BJ (cell line): ENCODE measurements around the gene CCDC57. TPM values are rescaled to one million over a fixed set of nuclear protein-coding genes. Genes with fewer than 3 reads are reported as not detected.

Experiments used
- CTCF ChIA-PET: fragments of 350-600 bp; formaldehyde crosslinking; extraction: SDS; loops from one replicate; lab custom pipeline; 2021; ENCODE audit warnings: antibody characterized with exemption, inconsistent platforms; lab: Yijun Ruan, JAX
- POLR2A ChIA-PET: fragments of 300-600 bp; sonication (Branson Sonifier 250); formaldehyde crosslinking; extraction: SDS; loops from one replicate; lab custom pipeline; 2021; ENCODE audit warnings: antibody characterized with exemption; lab: Charles Lee
- DNase-seq: peaks from one replicate; pipeline ENCODE4 v3.0.0-alpha.2; 2011; ENCODE audit warnings: low read depth
- H3K27me3 ChIP-seq: 2 replicates; pipeline ENCODE4 v1.6.0; 2011; ENCODE audit warnings: low read length; ENCODE audit not compliant: control insufficient read depth, insufficient read depth
- H3K36me3 ChIP-seq: 2 replicates; pipeline ENCODE4 v1.5.1; 2011; ENCODE audit warnings: low read length; ENCODE audit not compliant: control insufficient read depth, insufficient read depth
- H3K4me3 ChIP-seq: 2 replicates; pipeline ENCODE4 v1.5.1; 2011; ENCODE audit warnings: low read depth, mild to moderate bottlenecking, control low read depth, low read length
- CTCF ChIP-seq: IDR thresholded peaks from 2 replicates; pipeline ENCODE4 v1.5.1; 2011; ENCODE audit warnings: low read depth, mild to moderate bottlenecking, control low read depth, inconsistent platforms, low read length, moderate library complexity; ENCODE audit not compliant: insufficient read depth
- polyA plus RNA-seq: library from polyadenylated mRNA; depleted of rRNA; stranded (reverse); fragments of >200 nt; gene quantifications from 2 replicates; pipeline ENCODE4 v1.2.3, GENCODE V29; 2011

CCDC57 gene
- polyA plus RNA-seq, 1 experiment: 15.4 TPM

- H3K4me3 ChIP-seq: no peak overlapping the region
- TF ChIP-seq CTCF: no peak
- ChIA-PET CTCF (interaction anchor here (0.7 to 8.5 kb wide), 14 partner anchors 9 to 135 kb away, joined by 3 to 101 read pairs (median 3); partner anchors contain the start of genes CENPX, FASN, LRRC45 and RAC3), POLR2A (no interaction called here)
- DNase-seq: no peak
- H3K36me3 ChIP-seq: peaks cover 13% of the 10 kb centered on the region
- H3K27me3 ChIP-seq: no peaks in the 10 kb centered on the region
Measured at GRCh38 chr17:82154881-82155331, 57.7 kb downstream of the CCDC57 start.

- DNase-seq: no peak
- TF ChIP-seq CTCF: peak; percentile 93
- Histone ChIP-seq H3K36me3 (peaks cover 12% of the 10 kb centered on the region), H3K27me3 (no peaks in the 10 kb centered on the region), H3K4me3 (no peak overlapping the region)
- ChIA-PET POLR2A (no interaction called here), CTCF (interaction anchor here (0.6 to 8.5 kb wide), 16 partner anchors 8 to 199 kb away, joined by 3 to 101 read pairs (median 3); partner anchors contain the start of genes CENPX, DCXR, LRRC45 and RAC3)
Measured at GRCh38 chr17:82153745-82154375, 58.8 kb downstream of the CCDC57 start.

DNA sequence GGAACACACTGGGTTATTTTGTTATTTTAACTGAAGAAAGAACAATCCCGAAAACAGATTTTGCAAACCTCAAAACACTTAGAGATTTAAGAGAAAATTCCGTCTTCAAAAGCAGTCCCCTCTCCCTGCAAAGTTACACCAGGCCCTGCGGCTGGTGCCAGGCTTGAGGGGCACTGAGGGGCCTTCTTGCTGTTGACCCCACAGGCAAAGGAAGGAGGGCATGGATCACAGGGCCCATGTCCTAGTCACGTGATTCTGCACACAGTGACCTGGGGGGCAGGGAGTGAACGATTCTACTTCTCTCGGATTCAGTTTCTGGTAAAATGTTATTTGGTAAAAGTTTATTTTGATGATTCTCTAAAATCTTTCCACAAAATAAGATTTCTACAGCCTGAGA lies 59.3 kb downstream of the CCDC57 start:
- CTCF ChIA-PET: interaction anchor here (0.6 to 8.5 kb wide), 7 partner anchors 10 to 194 kb away, joined by 3 to 101 read pairs (median 3); partner anchors contain the start of genes CENPX, LRRC45 and RAC3

DNA sequence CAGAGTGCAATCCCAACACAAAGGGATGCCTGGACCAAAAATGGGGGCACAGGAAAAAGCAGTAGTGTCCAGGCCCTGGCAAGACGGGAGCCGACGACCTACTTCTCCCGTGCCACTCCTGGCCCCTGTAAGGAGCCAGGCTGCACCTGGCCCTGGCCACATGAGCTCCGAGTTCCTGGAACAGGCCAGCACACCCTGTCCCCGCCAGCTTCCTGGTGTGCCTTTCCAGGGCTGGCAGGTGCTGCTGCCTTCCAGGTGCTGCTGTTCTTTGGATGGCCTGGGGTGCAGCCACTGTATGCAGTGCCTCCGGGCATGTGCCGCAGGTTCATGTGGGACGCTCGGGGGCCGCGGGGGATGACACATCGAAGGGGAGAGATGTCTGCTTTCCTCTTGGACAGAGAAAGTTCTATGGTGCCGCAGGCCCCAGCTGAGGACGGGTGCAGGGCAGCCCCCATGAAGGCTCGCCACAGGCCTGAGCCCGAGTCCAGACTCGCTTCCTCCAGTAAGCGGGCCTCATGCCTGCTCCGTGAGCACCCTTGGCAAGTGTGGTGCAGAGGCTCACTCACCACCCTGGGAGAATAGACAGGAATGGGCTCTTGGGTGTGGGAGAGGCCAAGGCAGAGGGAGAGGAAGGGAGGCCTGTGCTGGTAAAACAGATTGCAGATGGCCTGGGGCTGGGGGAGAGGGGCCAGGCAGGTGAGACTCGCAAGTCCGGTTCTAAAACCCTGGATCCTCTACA lies 59.9 kb downstream of the CCDC57 start:
- H3K27me3 ChIP-seq: no peaks in the 10 kb centered on the region
- POLR2A ChIA-PET: interaction anchor here (0.5 kb wide), 1 partner anchor 118 kb away, joined by 3 read pairs; no protein-coding TSS in a partner anchor
- CTCF ChIA-PET: interaction anchor here (0.6 to 8.5 kb wide), 8 partner anchors 9 to 193 kb away, joined by 3 to 101 read pairs (median 4); partner anchors contain the start of gene RAC3
- no peak for TF ChIP-seq CTCF
- H3K4me3 ChIP-seq: no peak overlapping the region
- DNase-seq: no peak
- H3K36me3 ChIP-seq: peaks cover 11% of the 10 kb centered on the region

More for the DNA sequence above, 59.3 kb downstream of the CCDC57 start:
- TF ChIP-seq CTCF: no peak
- Histone ChIP-seq H3K27me3 (no peaks in the 10 kb centered on the region), H3K4me3 (no peak overlapping the region), H3K36me3 (peaks cover 11% of the 10 kb centered on the region)
- POLR2A ChIA-PET: no interaction called here
- no peak for DNase-seq

DNA sequence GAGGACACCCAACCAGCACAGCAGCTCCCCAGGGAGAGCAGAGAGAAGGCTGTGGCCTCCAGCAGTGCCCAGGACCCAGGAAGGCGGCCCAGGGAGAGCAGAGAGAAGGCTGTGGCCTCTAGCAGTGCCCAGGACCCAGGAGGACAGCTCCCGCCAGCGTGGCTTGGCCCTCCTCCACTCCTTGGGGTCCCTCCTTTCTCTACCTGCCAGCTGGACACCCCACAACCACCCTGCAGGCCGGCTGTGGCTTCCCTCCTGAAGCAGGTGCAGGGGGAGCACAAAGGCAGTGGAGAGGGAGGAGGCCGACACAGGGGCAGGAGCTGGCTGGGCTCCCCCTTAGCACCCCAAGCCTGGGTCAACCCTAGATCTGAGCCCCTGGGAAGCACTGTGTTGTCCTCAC lies 60.5 kb downstream of the CCDC57 start:
- H3K4me3 ChIP-seq: no peak overlapping the region
- no peak for TF ChIP-seq CTCF
- POLR2A ChIA-PET: no interaction called here
- no peak for DNase-seq
- peaks cover 7% of the 10 kb centered on the region for H3K36me3 ChIP-seq
- CTCF ChIA-PET: interaction anchor here (1.0 to 8.5 kb wide), 6 partner anchors 9 to 192 kb away, joined by 3 to 101 read pairs (median 4); partner anchors contain the start of genes DCXR and RAC3
- H3K27me3 ChIP-seq: no peaks in the 10 kb centered on the region
